NK-92 treated with Interleukin-12 subunit alpha and Interleukin-12 subunit beta, amount 100 ng/mL, for 24 hours (cell line): Measurements from ENCODE around the gene EIF5.

Experiments used
- DNase-seq: peaks from one replicate; lab custom pipeline; 2025; lab: John Stamatoyannopoulos, UW

The EIF5 gene

DNA sequence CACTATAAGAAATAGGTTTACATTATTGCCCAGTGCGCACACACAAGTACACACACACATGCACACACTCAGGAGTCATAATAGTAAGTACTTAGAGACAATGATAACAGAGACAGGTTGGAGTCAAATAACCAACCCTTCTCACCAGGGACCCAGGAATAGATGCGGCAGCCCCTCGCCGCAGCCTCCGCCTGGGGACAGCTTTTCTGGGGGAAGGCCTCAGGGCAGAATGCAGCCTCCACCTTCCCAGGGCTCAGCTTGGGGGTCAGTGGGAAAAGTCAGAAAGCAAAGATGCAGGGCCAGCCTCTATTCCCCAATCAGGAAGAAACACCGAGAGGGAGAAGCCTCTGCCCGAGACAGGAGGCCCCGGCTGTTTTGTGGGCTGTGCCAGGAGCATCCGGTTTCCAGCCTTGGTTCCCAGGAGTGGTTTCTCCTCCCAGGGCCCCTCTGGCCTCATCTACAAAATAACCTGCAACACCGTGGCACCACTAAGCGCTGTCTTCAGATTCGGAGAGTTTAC lies 23.4 kb upstream of the EIF5 start:
- DNase-seq = no peak

GRCh38 chr14:103311171-103311997 lies 22.7 kb upstream of the EIF5 start:
- DNase-seq = no peak

DNA sequence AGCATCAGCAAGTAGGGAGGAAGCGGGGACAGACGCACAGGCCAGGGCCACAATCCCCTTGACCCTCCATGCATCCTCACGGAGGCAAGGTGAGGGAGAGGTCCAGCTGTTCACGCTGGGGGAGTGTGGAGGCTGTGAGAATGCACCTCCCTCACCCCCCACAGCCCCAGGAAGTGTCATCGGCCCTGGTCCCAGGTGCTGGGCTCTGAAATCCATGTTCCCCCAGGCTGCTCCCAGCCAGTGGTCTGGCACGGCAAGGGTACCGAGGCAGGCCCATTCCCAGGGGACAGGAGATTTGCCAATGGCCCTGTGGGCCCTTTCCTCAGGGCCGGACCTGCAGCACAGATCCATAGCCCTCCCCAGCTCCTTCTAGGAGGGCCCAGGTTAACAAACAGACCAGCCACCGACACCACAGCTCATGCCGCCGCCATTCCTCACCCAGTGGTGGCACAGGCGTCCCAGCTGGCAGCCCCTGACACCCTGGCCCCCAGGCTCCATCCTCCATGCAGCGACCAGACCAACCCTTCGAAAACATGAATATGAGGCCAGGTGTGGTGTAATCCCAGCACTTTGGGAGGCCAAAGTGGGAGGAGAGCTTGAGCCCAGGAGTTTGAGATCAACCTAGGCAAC lies 21.9 kb upstream of the EIF5 start:
- no peak for DNase-seq

GRCh38 chr14:103313704-103314103 lies 20.3 kb upstream of the EIF5 start:
- no peak for DNase-seq

- no peak for DNase-seq
Observed at GRCh38 chr14:103314496-103315277, 19.4 kb upstream of the EIF5 start.

- DNase-seq = no peak
Observed at GRCh38 chr14:103315351-103315911, 18.6 kb upstream of the EIF5 start.

- no peak for DNase-seq
Observed at GRCh38 chr14:103315941-103316340, 18.1 kb upstream of the EIF5 start.

GRCh38 chr14:103316721-103317121 lies 17.3 kb upstream of the EIF5 start:
- DNase-seq = no peak

GRCh38 chr14:103317251-103317650 lies 16.8 kb upstream of the EIF5 start:
- DNase-seq = no peak

DNA sequence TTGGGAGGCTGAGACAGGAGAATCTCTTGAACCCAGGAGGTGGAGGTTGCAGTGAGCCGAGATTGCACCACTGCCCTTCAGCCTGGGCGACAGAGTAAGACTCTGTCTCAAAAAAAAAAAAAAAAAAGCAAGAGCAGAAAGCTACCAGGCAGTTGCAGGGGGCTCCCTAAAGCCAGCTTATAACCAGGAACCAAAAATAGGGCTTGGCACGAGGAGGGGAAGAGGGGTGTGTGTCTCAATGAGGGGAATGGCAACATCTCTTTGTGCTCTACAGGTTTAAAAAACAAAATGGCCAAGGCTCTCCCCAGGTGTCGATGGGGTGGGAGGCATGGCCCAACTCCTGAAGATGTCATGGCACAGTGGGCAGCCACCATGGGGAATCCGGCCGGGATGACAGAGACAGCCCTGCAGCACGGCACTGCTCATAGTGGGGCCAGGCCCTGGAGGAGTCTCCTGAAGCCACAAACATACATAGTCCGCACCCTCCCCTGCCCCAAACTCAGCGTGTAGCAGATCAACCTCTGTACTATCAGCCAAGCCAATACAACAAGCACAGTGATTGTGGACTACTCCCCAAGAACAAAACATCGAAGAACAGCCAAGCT lies 16.0 kb upstream of the EIF5 start:
- DNase-seq = no peak

- DNase-seq = no peak
Observed at GRCh38 chr14:103318750-103319419, 15.2 kb upstream of the EIF5 start.

- DNase-seq = no peak
Observed at GRCh38 chr14:103319422-103319821, 14.6 kb upstream of the EIF5 start.

GRCh38 chr14:103326078-103326477 lies 8.0 kb upstream of the EIF5 start:
- DNase-seq = no peak

GRCh38 chr14:103328941-103329340 lies 5.1 kb upstream of the EIF5 start:
- DNase-seq = no peak

DNA sequence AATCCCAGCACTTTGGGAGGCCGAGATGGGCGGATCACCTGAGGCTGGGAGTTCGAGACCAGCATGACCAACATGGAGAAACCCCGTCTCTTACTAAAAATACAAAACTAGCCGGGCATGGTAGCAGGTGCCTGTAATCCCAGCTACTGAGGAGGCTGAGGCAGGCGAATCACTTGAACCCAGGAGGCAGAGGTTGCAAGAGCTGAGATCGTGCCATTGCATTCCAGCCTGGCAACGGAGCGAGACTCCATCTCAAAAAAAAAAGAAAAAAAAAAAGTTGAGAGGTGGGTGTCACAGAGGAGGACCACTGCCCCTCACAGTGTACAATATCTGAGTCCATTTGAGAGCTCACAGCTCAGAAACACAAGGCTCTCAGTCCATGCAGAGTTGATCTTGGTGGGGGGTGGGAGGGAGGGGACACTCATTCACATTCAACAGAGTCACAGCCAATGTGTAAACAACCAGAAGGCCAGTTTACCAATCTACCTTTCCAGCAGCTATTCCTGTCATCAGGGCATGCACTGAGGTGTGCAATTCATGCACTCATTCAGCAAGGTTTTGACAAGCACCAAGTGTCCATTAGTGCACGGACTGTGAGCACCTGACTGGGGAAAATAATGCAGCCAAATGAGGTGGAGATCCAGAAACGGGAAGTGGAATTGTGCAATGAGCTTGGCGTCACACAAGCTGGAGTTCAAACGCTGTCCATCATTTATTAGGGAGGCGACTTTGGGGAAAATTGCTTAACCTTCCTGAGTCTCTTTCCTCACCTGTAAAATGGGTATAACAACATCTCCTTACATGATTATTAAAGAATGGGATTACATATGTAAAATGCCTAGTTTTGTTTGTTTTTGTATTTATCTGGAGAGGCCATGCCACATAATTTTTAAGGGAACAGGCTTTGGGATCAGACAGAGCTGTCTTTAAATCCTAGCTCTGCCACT lies 4.4 kb upstream of the EIF5 start:
- DNase-seq = no peak

- no peak for DNase-seq
Observed at GRCh38 chr14:103330536-103330935, 3.5 kb upstream of the EIF5 start.

DNA sequence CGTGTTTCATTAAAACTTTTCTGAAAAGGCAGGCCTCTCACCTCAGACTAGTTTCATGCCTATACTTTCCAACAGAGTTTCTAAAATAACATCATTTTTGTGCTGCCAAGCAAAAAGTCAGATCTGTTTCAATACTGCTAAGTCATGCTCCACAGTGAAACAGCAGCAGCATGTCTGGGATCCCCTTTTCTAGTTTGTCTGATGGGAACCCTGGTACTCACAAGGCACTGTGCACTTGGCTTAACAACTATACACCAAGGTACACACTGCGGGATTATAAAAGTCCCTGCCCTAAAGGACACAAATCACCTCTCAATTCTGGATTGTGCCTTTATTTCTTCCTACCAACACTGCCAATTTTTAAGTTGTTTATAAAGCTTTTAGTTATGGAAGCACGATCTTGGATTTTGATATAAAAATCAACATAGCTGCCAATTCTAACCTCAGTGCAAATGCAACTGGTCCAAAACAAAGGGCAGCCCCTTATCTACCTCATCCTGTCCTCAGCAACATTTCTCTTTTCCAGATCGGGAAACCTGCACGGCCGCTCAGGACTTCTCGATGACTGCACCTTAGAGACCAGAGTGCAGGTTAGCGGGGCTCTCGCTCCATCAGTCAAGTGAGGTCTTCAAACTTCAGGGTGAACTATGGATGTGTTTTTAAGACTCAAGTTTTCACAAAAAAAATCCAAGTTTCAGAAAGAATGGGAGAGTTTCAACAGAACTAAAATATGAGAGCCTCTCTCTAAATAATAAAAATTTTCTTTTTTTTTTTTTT lies 1.7 kb upstream of the EIF5 start:
- DNase-seq = no peak

DNA sequence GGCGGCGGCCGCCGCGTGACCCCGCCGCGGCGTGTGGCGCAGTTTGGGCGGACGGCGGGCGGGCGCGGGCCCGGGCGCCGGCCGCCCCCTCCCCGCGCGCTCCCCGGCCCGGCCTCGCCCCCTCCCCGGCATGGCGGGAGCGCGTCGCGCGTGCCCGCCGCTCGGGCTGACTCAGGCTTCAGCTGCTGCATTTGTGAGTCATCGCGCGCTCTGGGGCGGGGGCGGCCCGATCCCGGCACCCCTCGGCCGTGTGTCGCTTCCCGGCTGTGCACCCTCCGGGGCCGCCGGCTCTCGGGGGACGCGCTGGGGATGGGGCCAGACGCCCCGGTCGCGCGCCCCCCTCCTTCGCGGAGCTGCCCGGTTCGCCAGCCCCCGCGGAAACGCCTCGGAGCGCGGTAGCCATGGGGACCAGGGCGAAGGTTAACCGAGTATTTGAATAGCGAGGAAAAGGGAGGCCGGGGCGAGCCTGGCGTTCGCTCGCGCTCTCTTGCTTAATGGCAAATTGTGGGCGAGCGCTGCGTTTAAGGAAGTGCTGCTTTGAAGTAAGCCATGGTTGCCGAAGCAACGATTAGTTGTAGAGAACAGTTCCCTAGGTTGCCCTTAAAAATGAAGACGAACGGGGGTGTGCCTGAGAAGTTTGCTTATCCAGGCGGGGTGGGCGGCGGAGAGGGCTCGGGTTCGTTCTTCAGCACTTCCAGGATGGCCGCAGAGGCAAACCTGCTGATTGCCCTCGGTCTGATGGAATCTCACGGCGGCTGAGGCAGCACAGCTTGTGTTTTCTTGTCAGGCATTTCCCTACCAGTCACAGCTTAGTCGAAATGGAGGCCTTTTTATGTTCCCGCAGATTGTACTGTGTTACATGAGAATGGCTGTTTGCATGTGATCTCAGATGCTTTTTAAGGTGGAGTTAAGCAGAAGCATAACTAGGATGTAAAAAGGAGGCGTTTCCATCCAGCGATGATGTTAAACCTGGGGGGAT lies 896 bp downstream of the EIF5 start:
- peak; percentile 69 for DNase-seq
